BLaER1 (cell line): ENCODE measurements around the gene SCO2.
"Not testable (repeated sequence)": the region's sequence is repeated elsewhere in the genome, so short reads cannot be mapped to it uniquely, and the experiment has no call there.

Source experiments
- H3K27ac ChIP-seq: shearing (Covaris generic); formaldehyde crosslinking; 2 replicates; pipeline ENCODE4 v1.8.1; 2022
- H3K27me3 ChIP-seq: shearing (Covaris generic); formaldehyde crosslinking; 2 replicates; pipeline ENCODE4 v1.8.1; 2022
- H3K36me3 ChIP-seq: shearing (Covaris generic); formaldehyde crosslinking; 2 replicates; pipeline ENCODE4 v1.8.1; 2022
- H3K4me1 ChIP-seq: shearing (Covaris generic); formaldehyde crosslinking; 2 replicates; pipeline ENCODE4 v1.8.1; 2022
- H3K4me2 ChIP-seq: shearing (Covaris generic); formaldehyde crosslinking; 2 replicates; pipeline ENCODE4 v1.8.1; 2022
- H3K4me3 ChIP-seq: shearing (Covaris generic); formaldehyde crosslinking; 2 replicates; pipeline ENCODE4 v1.8.1; 2022
- H3K9ac ChIP-seq: shearing (Covaris generic); formaldehyde crosslinking; 2 replicates; pipeline ENCODE4 v1.8.1; 2022
- H3K9me3 ChIP-seq: shearing (Covaris generic); formaldehyde crosslinking; 2 replicates; pipeline ENCODE4 v1.8.1; 2022
- H4K20me1 ChIP-seq: shearing (Covaris generic); formaldehyde crosslinking; 2 replicates; pipeline ENCODE4 v1.8.1; 2022
- Cebpa-rat ChIP-seq: shearing (Covaris generic); IDR thresholded peaks from 2 replicates; pipeline ENCODE4 v1.8.1; 2022

The SCO2 gene

DNA sequence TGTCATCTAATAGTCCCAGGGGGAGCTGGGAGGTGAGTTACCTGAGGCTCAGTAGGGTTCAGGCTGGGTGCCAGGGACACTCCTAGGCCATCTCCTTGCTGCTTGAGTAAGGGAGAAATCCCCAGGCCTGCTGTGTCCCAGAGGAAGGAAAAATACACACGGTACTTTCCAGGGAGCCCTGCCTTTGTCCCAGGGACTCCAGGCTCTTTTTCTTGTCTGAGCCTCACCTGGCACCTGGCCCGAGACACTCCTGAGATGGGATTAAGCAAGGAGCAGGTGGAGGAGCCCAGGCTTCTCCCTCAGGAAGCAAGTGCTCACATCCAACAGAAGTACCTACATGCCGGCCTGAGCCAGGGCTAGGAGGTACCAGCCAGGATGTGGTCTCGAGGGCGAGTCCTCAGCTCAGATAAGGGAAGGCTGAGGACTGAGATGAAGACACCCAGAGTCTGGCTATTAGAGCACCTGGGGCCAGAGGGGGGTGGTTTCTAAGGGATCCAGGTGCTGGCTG, 19.4 kb upstream of the SCO2 start:
- H3K36me3 ChIP-seq, result no peaks in the 10 kb centered on the region
- peaks cover 67% of the 10 kb centered on the region for H3K4me1 ChIP-seq
- H4K20me1 ChIP-seq, result peaks cover 14% of the 10 kb centered on the region; the same call in 1 of the 2 replicates
- TF ChIP-seq Cebpa-rat, result no peak
- 0 out of 2 replicates have a peak overlapping the region, but pooled peaks have one; percentile 40 for H3K4me3 ChIP-seq
- H3K4me2 ChIP-seq, result peak overlapping the region; percentile 88
- H3K27ac ChIP-seq, result no peak overlapping the region
- H3K9me3 ChIP-seq, result no peaks in the 10 kb centered on the region
- H3K9ac ChIP-seq, result no peak overlapping the region
- peaks cover 18% of the 10 kb centered on the region for H3K27me3 ChIP-seq

DNA sequence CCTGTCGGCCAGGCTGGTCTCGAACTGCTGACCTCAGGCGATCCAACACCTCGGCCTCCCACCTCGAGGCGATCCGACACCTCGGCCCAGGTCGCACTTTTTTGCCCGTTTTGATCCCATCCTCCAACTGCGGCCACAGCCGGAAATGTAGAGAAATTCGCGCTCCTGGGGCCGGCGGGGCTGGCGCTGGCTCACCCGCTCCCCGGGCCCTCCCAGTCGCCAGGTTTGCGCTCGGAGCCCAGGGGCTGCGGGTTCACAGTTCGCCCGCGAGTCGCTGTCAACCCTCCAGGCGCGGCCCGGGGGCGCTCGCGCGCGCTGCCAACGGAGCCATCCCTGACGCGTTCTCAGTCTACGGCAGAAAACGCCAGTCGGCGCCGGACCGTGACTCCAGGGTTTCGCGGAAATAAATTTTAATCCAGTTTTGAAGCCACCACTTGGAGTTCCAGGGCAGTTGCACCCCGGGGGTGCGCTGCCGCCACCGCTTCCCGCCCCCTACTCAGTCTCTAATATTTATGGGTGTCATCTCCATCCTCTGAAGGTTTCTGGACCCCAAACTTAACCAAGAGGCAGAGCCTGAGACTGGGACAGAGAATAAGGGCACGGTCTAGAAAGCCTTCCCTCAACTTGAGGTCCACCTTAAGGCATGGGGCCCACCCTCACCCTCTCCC, 18.8 kb upstream of the SCO2 start:
- TF ChIP-seq Cebpa-rat, result no peak
- H3K36me3 ChIP-seq, result no peaks in the 10 kb centered on the region
- no peak overlapping the region for H3K27ac ChIP-seq
- H3K9ac ChIP-seq, result no peak overlapping the region
- H3K9me3 ChIP-seq, result no peaks in the 10 kb centered on the region
- peaks cover 14% of the 10 kb centered on the region; the same call in 1 of the 2 replicates for H4K20me1 ChIP-seq
- peaks cover 18% of the 10 kb centered on the region for H3K27me3 ChIP-seq
- peak overlapping the region; percentile 88 for H3K4me2 ChIP-seq
- H3K4me3 ChIP-seq, result peak overlapping the region; percentile 40; the same call in 1 of the 2 replicates
- peaks cover 67% of the 10 kb centered on the region for H3K4me1 ChIP-seq

- H3K4me3 ChIP-seq, result no peak overlapping the region
- H3K9me3 ChIP-seq, result no peaks in the 10 kb centered on the region
- H3K36me3 ChIP-seq, result no peaks in the 10 kb centered on the region
- H3K4me1 ChIP-seq, result peaks cover 55% of the 10 kb centered on the region
- peaks cover 18% of the 10 kb centered on the region for H3K27me3 ChIP-seq
- H3K27ac ChIP-seq, result no peak overlapping the region
- peaks cover 14% of the 10 kb centered on the region; the same call in 1 of the 2 replicates for H4K20me1 ChIP-seq
- no peak for TF ChIP-seq Cebpa-rat
- no peak overlapping the region for H3K9ac ChIP-seq
- no peak overlapping the region for H3K4me2 ChIP-seq
Measured at GRCh38 chr22:50542416-50542927, 17.1 kb upstream of the SCO2 start.

GRCh38 chr22:50541667-50542026, 16.2 kb upstream of the SCO2 start:
- H3K4me2 ChIP-seq, H3K27ac ChIP-seq: not testable (repeated sequence)

GRCh38 chr22:50540381-50540780, 15.0 kb upstream of the SCO2 start:
- no peak overlapping the region for H3K4me2 ChIP-seq
- no peak for TF ChIP-seq Cebpa-rat

More at GRCh38 chr22:50541667-50542026, 16.2 kb upstream of the SCO2 start:
- H4K20me1 ChIP-seq, H3K9ac ChIP-seq, H3K4me3 ChIP-seq, H3K36me3 ChIP-seq, H3K9me3 ChIP-seq: not testable (repeated sequence)
- Histone ChIP-seq H3K4me1 (peaks cover 46% of the 10 kb centered on the region), H3K27me3 (peaks cover 18% of the 10 kb centered on the region)

GRCh38 chr22:50537765-50538164, 12.4 kb upstream of the SCO2 start:
- TF ChIP-seq Cebpa-rat, result no peak
- Histone ChIP-seq H4K20me1 (no peaks in the 10 kb centered on the region; the same call in 1 of the 2 replicates), H3K27ac (no peak overlapping the region), H3K9ac (no peak overlapping the region), H3K36me3 (no peaks in the 10 kb centered on the region), H3K27me3 (peaks cover 17% of the 10 kb centered on the region), H3K4me1 (peaks cover 16% of the 10 kb centered on the region), H3K4me3 (no peak overlapping the region), H3K9me3 (no peaks in the 10 kb centered on the region), H3K4me2 (no peak overlapping the region)

More at GRCh38 chr22:50540381-50540780, 15.0 kb upstream of the SCO2 start:
- H3K36me3 ChIP-seq, result no peaks in the 10 kb centered on the region
- peaks cover 34% of the 10 kb centered on the region for H3K4me1 ChIP-seq
- H3K27ac ChIP-seq, result no peak overlapping the region
- no peaks in the 10 kb centered on the region for H3K9me3 ChIP-seq
- H3K4me3 ChIP-seq, result no peak overlapping the region
- H3K27me3 ChIP-seq, result peaks cover 17% of the 10 kb centered on the region
- H4K20me1 ChIP-seq, result no peaks in the 10 kb centered on the region
- H3K9ac ChIP-seq, result no peak overlapping the region

- H3K4me2 ChIP-seq, result no peak overlapping the region
- TF ChIP-seq Cebpa-rat, result no peak
Measured at GRCh38 chr22:50536226-50536625, 10.8 kb upstream of the SCO2 start.

GRCh38 chr22:50535113-50535512, 9.7 kb upstream of the SCO2 start:
- no peak overlapping the region for H3K27ac ChIP-seq
- peaks cover 26% of the 10 kb centered on the region for H3K4me1 ChIP-seq
- H3K4me3 ChIP-seq, result no peak overlapping the region
- no peaks in the 10 kb centered on the region for H3K36me3 ChIP-seq
- no peak overlapping the region for H3K9ac ChIP-seq
- no peak overlapping the region for H3K4me2 ChIP-seq
- H3K27me3 ChIP-seq, result peaks cover 43% of the 10 kb centered on the region
- peaks cover 21% of the 10 kb centered on the region for H4K20me1 ChIP-seq
- TF ChIP-seq Cebpa-rat, result no peak
- H3K9me3 ChIP-seq, result peaks cover 10% of the 10 kb centered on the region

More at GRCh38 chr22:50536226-50536625, 10.8 kb upstream of the SCO2 start:
- Histone ChIP-seq H4K20me1 (peaks cover 10% of the 10 kb centered on the region), H3K9ac (no peak overlapping the region), H3K27ac (no peak overlapping the region), H3K4me1 (peaks cover 19% of the 10 kb centered on the region), H3K36me3 (no peaks in the 10 kb centered on the region), H3K27me3 (peaks cover 32% of the 10 kb centered on the region), H3K4me3 (no peak overlapping the region), H3K9me3 (no peaks in the 10 kb centered on the region)

GRCh38 chr22:50533856-50534711, 8.7 kb upstream of the SCO2 start:
- H3K4me1 ChIP-seq, result peaks cover 23% of the 10 kb centered on the region
- peaks cover 18% of the 10 kb centered on the region for H3K9me3 ChIP-seq
- H3K4me2 ChIP-seq, H3K36me3 ChIP-seq, H3K9ac ChIP-seq, H3K27ac ChIP-seq, H3K4me3 ChIP-seq: not testable (repeated sequence)
- H4K20me1 ChIP-seq, result peaks cover 32% of the 10 kb centered on the region
- H3K27me3 ChIP-seq, result peaks cover 53% of the 10 kb centered on the region
